Uterus (tissue), 4 donors: Measurements from ENCODE around the gene LIN7B. TPM values are rescaled to one million over a fixed set of nuclear protein-coding genes. Genes with fewer than 3 reads are reported as not detected.
"Not testable (repeated sequence)": the region's sequence is repeated elsewhere in the genome, so short reads cannot be mapped to it uniquely, and the experiment has no call there.

Source experiments
- DNase-seq, 2 donors: peaks; one replicate each; pipeline ENCODE4 v3.0.0-alpha.2; 2019 to 2020
- H3K27ac ChIP-seq, 2 donors: fragments of 200-600 bp; sonication (generic); 1 replicate in 1 of 2; 2 replicates in 1 of 2; pipeline ENCODE4 v1.5.1; 2016 to 2018
- H3K27me3 ChIP-seq, 2 donors: fragments of 200-600 bp; sonication (generic); one replicate each; pipeline ENCODE4 v1.5.1; 2018 to 2019; ENCODE audit warnings: control low read depth in 1 of 2
- H3K36me3 ChIP-seq, 2 donors: fragments of 200-600 bp; sonication (generic); one replicate each; pipeline ENCODE4 v1.5.1; 2019; ENCODE audit warnings: control low read depth in 1 of 2
- H3K4me1 ChIP-seq, 2 donors: fragments of 200-600 bp; sonication (generic); one replicate each; pipeline ENCODE4 v1.5.1; 2018 to 2019; ENCODE audit warnings: control low read depth in 1 of 2
- H3K4me3 ChIP-seq, 2 donors: fragments of 200-600 bp; sonication (generic); 1 replicate in 1 of 2; 2 replicates in 1 of 2; pipeline ENCODE4 v1.5.1; 2018 to 2019; ENCODE audit warnings: mild to moderate bottlenecking in 1 of 2
- H3K9me3 ChIP-seq, 2 donors: fragments of 200-600 bp; sonication (generic); one replicate each; pipeline ENCODE4 v1.5.1; 2019; ENCODE audit warnings: control low read depth in 1 of 2
- CTCF ChIP-seq, 4 experiments: fragments of 200-600 bp in 2 of 4; fragments of 450-650 bp in 2 of 4; sonication (generic) in 2 of 4; IDR thresholded peaks; one replicate each; pipeline ENCODE4 v1.5.1; 2016 to 2019; ENCODE audit warnings: antibody characterized with exemption in 4 of 4, mild to moderate bottlenecking in 2 of 4, moderate library complexity in 1 of 4
- POLR2A ChIP-seq, 2 donors: fragments of 450-650 bp; IDR thresholded peaks; one replicate each; pipeline ENCODE4 v1.6.1; 2016; ENCODE audit warnings: antibody characterized with exemption in 2 of 2, mild to moderate bottlenecking in 1 of 2, moderate library complexity in 1 of 2
- intact Hi-C: fragments of 100-400 bp; cut with DNase I; formaldehyde crosslinking; loops from one replicate; pipeline ENCODE4 v1.15.1; 2023; ENCODE audit warnings: low total_unique reads
- total RNA-seq, 4 donors: library from RNA; depleted of rRNA in 3 of 4; stranded (reverse); fragments of >200 nt in 3 of 4; gene quantifications; one replicate each; pipeline versions ENCODE4 v1.1.0 to v1.2.4, GENCODE V29; 2014 to 2023
- donor health status: DM: yes; HTN: yes; CAD: no.

LIN7B gene
- total RNA-seq, 4 donors from 2014 or later, result 5.1 to 15.2 (median 5.7) TPM; not detected in 1

DNA sequence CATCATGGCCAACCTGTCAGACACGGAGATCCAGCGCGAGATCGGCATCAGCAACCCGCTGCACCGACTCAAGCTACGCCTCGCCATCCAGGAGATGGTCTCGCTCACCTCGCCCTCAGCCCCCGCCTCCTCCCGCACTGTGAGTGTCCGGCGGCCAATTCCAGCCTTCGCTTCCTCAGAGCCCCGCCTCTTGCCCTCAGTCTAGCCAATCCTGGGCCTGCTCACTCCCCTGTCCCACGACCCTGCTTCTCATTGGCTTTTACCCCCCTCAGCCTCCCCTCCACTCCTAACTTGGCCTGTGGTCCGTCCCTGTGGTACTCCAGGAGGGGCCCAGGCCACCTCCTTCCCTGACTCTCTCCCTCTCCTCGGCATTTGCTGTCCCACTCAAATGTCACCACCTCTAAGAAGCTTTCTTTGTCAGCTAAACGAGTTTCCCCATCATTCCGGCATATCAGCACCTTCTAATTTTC, 28.7 kb downstream of the LIN7B start:
- Histone ChIP-seq H3K27me3 (no peaks in the 10 kb centered on the region), H3K36me3 (no peaks in the 10 kb centered on the region), H3K4me3 (peak overlapping the region; percentile 24 to 26), H3K4me1 (no peaks in the 10 kb centered on the region), H3K9me3 (no peaks in the 10 kb centered on the region), H3K27ac (no peak overlapping the region)
- DNase-seq, result peak; percentile 73 to 84
- intact Hi-C loops, result loop anchor here (10.0 kb wide), 1 partner anchor 48 kb away; no protein-coding TSS in a partner anchor
- TF ChIP-seq CTCF (IDR thresholded peaks at IDR 0.05) (peak in 1 of 4 experiments; percentile 15), POLR2A (IDR thresholded peaks at IDR 0.05) (peak in 1 of 2 donors; percentile 32)

DNA sequence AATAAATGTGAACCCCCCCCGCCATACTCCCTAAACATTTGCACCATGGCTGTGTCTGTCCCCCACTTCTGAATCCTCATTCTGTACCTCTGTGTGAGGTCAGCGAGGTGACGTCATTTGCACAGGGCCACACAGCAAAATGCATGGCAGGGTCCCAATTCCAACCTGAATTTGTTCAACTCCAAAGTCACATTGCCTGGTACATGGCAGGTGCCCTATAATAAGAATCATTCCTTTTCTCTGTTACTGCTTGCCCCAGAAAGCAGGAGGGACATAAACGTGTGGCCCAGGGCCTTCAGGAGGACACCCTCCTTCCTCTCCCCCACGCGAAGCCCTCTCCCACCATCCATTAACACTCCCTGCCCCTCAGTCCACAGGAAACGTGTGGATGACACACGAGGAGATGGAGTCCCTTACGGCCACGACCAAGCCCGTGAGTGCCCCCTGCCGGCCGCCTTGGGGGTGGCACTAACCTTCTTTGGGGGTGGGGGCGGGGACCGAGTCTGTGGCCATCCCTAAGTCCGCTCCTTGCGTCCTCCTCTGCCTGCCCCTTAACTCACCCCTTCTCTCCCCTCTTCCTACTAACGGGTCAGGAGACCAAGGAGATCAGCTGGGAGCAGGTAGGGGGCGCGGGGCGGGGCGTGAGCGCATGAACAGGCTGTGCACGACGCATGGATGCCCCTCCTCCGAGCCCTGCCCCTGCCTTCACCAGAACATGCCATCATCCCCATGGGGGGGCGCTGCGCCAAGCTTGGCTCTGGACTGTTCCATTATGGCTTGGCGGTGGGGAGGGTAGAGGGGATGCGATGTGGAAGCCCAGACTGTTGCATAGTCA, 31.6 kb downstream of the LIN7B start:
- intact Hi-C loops, result loop anchor here (10.0 kb wide), 1 partner anchor 51 kb away; no protein-coding TSS in a partner anchor

GRCh38 chr19:49146408-49146770, 32.2 kb downstream of the LIN7B start:
- H3K9me3 ChIP-seq, H3K27ac ChIP-seq, H3K36me3 ChIP-seq, H3K27me3 ChIP-seq, H3K4me3 ChIP-seq: not testable (repeated sequence)
- intact Hi-C loops, result loop anchor here (10.0 kb wide), 1 partner anchor 52 kb away; no protein-coding TSS in a partner anchor
- peak in 1 of 2 donors; percentile 13 for DNase-seq
- peaks cover 0 to 11% of the 10 kb centered on the region in 2 donors for H3K4me1 ChIP-seq

More for the DNA sequence above, 31.6 kb downstream of the LIN7B start:
- H3K4me1 ChIP-seq, result peaks cover 0 to 11% of the 10 kb centered on the region in 2 donors
- TF ChIP-seq CTCF (IDR thresholded peaks at IDR 0.05) (peak; percentile 73 to 79 (median 76)), POLR2A (IDR thresholded peaks at IDR 0.05) (no peak)
- H3K4me3 ChIP-seq, result no peak overlapping the region
- H3K36me3 ChIP-seq, result no peaks in the 10 kb centered on the region
- no peaks in the 10 kb centered on the region for H3K27me3 ChIP-seq
- H3K27ac ChIP-seq, result no peak overlapping the region
- DNase-seq, result peak; percentile 67 to 68
- no peaks in the 10 kb centered on the region for H3K9me3 ChIP-seq

DNA sequence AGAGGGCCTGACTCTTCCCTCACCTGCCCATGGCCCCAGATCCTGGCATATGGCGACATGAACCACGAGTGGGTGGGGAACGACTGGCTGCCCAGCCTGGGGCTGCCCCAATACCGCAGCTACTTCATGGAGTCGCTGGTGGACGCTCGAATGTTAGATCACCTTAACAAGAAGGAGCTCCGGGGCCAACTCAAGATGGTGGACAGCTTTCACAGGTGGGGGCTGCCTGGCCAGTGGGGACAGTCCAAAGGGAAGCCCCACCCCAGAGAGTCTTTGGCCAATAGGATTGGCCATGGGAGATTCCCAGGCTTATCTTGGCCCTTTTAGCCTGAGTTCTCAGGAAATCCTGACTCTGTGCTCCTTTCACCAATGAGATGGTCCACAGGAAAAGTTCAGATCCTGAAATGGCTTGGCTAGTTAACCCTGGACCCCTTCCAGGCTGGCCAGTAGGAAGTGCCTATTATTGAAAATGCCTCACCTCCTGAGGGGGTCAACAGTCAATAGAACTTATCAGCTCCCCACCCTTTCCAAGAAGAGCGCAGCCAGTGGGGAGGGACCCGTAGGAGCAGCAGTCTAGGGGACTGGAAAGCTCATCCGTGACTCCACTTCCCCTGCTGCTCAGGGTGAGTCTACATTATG, 34.0 kb downstream of the LIN7B start:
- Histone ChIP-seq H3K4me1 (peaks cover 0 to 11% of the 10 kb centered on the region in 2 donors), H3K4me3 (peak overlapping the region in 1 of 2 donors; percentile 68), H3K36me3 (no peaks in the 10 kb centered on the region), H3K9me3 (no peaks in the 10 kb centered on the region), H3K27me3 (no peaks in the 10 kb centered on the region), H3K27ac (peak overlapping the region; percentile 40 to 86)
- DNase-seq, result peak in 1 of 2 donors; percentile 47
- no peak for TF ChIP-seq POLR2A (IDR thresholded peaks at IDR 0.05)
- no peak for TF ChIP-seq CTCF (IDR thresholded peaks at IDR 0.05)
- intact Hi-C loops, result loop anchor here (10.0 kb wide), 1 partner anchor 53 kb away; no protein-coding TSS in a partner anchor

DNA sequence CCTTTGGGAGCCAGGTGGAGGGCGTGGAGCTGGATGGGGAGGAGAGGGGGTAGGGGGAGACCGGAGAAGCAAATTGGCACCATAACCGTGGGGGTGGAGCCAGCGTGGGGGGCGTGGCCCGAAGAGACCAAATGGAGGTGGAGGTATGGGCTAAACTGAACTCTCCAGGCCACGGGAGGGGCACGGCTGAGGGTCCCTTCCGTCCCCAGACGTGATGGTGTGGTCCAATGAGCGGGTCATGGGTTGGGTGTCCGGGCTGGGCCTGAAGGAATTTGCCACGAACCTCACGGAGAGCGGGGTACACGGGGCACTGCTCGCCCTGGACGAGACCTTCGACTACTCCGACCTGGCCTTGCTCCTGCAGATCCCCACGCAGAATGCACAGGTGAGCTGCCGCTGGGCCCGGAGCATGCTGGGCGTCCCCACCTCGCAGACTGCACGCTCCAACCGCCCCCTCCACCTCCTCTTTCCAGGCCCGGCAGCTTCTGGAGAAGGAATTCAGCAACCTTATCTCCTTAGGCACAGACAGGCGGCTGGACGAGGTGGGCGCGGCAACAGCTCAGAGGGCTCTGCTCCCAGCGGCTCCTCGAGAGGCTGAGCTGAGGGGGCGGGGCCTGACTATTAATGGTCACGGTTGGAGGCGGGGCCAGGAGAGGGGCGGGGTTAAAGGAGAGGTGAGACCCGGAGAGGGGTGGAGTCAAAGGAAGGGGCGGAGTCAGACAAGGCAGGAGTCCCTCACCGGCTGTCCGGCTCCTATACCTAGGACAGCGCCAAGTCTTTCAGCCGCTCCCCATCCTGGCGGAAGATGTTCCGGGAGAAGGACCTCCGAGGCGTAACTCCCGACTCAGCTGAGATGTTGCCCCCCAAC, 34.8 kb downstream of the LIN7B start:
- TF ChIP-seq CTCF (IDR thresholded peaks at IDR 0.05) (peak in 1 of 4 experiments; percentile 3), POLR2A (IDR thresholded peaks at IDR 0.05) (peak; percentile 69 to 77)
- no peaks in the 10 kb centered on the region for H3K36me3 ChIP-seq
- DNase-seq, result peak; percentile 95 to 98
- intact Hi-C loops, result loop anchor here (10.0 kb wide), 1 partner anchor 54 kb away; no protein-coding TSS in a partner anchor
- peak overlapping the region; percentile 58 to 68 for H3K4me3 ChIP-seq
- H3K27me3 ChIP-seq, result no peaks in the 10 kb centered on the region
- no peaks in the 10 kb centered on the region for H3K9me3 ChIP-seq
- H3K4me1 ChIP-seq, result peaks cover 0 to 11% of the 10 kb centered on the region in 2 donors
- peak overlapping the region; percentile 67 to 86 for H3K27ac ChIP-seq
